K562 treated with DMSO at 1 percent for 12 hours (cell line): ENCODE data around the gene ATP13A3. TPM values are rescaled to one million over a fixed set of nuclear protein-coding genes. Genes with fewer than 3 reads are reported as not detected.

ENCODE experiments used
- total RNA-seq: library from RNA; unstranded; fragments of 300-600 nt; gene quantifications from 2 replicates; pipeline ENCODE4 v1.2.3, GENCODE V29; 2022; ENCODE audit not compliant: insufficient read depth

Gene ATP13A3
- total RNA-seq, result 7.0 and 38.4 TPM in 2 replicates

DNA sequence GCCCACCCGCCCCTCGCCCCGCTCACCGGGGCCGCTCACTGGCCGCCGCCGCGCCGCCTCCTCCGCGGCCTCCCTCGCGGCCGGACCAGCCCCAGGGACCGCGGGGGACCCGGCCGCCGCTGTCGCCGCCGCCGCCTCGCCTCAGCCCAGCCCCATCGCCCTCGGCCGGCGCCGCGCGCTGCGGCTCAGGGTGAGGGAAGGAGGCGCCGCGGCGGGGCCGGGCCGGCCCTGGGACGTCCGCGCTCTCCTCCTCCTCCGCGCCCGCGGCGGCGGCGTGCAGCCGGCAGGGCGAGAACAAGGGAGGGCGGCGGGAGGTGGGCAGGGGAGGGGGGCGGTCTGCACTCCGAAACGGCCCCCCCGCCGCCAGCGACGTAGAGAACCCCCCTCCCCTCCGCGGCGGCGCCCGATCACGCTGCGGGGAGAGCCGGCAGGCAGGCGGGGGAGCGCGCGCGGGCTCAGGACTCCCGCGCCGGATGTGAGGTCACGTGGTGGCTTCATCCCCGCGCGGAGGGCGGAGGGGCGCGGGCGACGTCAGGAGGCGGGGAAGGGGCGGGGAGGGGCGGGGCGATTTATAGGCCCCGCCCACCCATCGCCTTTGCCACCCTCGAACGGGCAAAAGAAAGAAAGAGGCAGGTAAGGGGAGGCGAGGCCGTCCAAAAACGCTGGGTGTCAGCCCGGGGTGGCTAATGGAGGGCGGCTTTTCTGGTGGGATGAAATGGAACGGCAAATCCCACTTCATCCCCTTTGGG lies at the start of gene ATP13A3:
TSS of gene ATP13A3 (minus strand) at position 463 of the 749 bp plus-strand sequence. CDS start 24,812 bp downstream, outside the sequence.

DNA sequence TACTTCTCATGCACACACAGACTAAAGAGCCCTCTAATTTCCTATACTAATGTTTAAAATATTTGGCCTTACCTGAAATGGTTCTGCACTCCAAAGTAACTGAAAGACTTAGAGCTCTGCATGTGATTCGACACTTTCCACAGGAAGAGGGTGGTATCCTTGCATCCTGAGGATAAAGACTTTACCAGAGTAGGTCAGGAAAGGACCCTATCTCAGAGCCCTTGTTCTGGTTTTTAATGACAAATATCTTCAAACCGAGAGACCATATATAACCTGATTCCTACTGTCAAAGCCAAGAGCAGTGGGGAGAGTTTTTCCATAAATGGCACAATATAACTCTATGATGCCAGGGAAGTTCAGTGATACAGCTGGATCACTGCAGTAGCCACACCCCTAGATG lies 87.6 kb downstream of the ATP13A3 start, which contains the start of gene GP5:
TSS of gene GP5 (minus strand) at position 101 of the 400 bp plus-strand sequence. CDS start 984 bp downstream, outside the sequence.

DNA sequence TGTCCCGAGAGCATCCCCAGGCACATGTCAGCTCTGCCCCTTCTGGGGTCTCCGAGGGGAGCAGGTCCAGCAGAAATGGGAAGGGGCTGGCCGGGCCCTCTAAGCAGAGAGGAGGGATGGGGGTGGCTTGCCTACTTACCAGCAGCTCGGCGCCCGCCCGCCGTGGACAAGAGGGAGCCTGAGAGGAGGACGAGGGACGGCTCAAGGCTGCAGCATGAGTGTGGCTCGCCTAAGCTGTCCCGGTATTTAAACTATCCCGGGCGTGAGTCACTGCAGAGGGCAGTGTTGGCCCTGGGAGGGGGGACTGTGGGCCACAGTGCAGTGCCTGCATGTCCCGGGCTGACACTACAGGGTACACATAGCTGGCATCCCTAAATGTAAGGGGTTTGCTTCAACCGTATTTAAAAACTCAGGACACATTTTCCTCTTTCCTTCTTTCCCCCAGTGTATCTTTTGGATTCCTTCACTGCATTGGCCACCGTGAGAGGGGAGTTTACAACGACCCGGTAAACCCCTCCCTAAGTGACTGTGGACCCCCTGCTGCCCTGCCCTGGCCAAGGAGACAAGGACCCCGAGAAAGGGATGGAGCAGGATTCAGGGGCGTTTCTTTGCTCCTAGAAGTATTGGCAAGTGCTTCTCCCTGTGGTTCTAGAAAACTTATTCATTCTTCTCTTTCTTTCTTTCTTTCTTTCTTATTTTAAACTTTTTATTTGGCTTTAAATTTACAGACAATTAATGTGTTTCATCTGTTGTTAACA lies 117.1 kb downstream of the ATP13A3 start, which contains the start of gene LRRC15:
TSS of gene LRRC15 (minus strand) at position 222 of the 758 bp plus-strand sequence. CDS start 8,700 bp downstream, outside the sequence.

Other genes starting within 250 kb of the ATP13A3 start
- not detected in 2 replicates for gene CPN2, start 135.7 kb downstream of the ATP13A3 start, total RNA-seq
- gene LRRC15, start 117.3 kb downstream of the ATP13A3 start, total RNA-seq, result not detected in 2 replicates
- 0.22 TPM in 1 of 2 replicates, not detected in the other for gene GP5, start 87.7 kb downstream of the ATP13A3 start, total RNA-seq
- gene TMEM44, start 146.4 kb upstream of the ATP13A3 start, total RNA-seq, result 17.4 and 23.3 TPM in 2 replicates
- 11.6 and 20.3 TPM in 2 replicates for gene LSG1, start 185.2 kb upstream of the ATP13A3 start, total RNA-seq
- 1.1 and 2.3 TPM in 2 replicates for gene FAM43A, start 198.9 kb upstream of the ATP13A3 start, total RNA-seq